Measurements from ENCODE around the gene NCKAP5.

NCKAP5 gene

DNA sequence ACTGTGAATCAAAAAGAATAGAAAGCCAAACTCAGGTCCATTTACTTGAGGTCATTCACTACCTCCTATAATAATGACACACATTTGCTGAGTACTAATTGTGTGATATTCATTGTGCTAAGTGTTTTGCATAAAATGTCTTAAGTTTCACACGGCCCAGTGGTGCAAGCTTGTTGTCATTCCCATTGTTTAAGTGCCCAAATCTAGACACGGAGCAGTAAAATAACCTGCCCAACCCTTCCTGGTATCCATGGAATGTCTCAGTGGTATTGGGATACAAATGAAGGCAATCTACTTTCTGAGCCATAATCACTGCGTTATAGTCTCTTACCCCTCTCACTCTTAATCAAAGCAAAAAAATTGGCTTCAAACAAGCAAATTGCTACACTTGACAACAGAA is 233.3 kb downstream of the NCKAP5 start:
- no peak for DNase-seq (ENCODE audit: low read depth in 3 of 3)

DNA sequence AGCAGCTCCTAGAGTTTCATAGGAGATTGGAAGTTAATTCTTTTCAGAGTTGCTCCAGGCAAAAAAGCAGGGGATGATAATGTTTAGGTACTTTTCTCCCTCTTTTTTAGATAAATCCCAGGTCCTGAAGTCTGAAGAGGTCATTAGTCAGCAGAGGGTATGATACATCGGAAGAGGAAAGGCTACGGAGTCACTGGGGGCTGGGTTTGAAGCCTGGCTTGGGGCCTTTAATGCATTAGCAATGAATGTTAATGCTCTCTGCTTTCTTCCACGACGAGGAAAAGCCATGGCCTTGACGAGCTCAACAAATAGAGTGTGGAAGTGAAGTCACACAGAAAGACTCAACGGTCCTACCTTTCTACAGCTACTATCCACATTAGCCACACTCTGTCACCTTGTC is 235.1 kb downstream of the NCKAP5 start:
- DNase-seq (ENCODE audit: low read depth in 3 of 3), result no peak

DNA sequence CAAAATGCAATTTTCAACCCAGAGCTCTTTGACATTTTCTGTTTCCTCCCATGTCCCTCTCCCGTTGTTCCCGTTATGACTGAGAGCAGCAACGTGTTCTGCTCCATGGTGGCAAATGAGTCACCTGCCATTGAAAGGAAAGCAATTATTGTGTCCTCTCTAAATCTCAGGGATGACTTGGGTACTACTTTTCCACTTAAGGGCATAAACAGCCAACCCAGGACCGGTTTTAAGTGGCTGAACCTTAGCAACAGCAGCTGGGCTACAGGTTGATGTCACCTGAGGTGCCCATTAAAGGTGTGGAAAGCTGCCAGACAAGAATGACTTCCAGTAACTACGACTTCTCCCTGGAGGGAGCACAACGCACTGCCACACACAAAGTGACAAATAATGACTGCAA is 236.8 kb downstream of the NCKAP5 start:
- no peak for DNase-seq (ENCODE audit: low read depth in 3 of 3)

DNA sequence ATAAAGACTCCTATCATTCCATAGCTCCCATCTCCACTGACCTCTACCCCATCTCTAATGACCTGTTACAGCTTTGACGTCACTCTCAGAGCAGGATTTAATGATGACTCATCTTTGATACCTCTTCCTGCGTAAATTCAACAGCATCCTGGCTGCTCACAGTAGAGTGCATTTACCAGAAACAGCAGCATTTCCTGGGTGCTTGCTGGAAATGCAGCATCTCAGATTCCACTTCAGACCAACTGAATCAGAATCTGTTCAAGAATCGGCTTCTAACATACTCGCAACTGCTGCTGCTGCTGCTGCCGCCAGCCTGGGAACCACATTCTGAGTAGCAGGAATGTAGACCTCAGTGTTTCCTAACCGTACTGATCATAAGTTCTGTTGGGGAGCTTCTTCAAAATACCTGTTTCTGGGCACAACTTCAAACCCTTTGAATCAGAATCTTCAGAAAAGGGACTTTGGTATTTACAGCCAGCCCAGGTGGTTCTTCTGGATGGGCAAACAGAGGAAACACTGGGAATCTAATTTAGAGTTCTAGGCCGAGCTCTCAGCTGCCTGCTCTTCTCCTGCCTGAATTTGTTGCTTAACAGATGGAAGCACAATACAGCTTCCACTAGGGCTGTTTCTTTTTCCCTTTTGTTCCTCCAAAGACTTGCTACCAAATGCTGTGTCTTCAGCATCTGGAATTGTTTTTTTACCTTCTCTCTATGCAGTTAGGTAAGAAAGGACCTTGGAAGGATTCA is 241.4 kb downstream of the NCKAP5 start:
- DNase-seq (ENCODE audit: low read depth in 3 of 3), result no peak

DNA sequence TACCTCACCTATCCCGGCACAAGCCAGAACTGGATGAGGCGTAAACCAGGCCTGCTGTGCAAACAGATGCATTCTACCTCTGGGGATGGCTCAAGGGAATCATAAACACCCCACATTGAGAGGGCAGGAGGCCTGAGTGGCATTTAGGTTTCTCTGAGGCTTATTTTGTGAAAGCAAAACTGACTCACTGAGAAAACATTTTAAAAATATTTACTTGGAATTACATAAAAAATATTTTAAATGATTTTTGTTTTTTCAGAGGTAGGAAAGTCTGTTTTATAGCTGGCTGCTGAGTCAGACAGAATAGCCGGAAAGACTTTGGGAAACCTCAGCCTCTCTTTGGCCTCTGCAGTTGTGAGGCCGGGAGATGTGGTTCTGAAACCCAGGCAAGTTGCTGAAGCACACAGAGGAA is 244.1 kb downstream of the NCKAP5 start:
- no peak for DNase-seq (ENCODE audit: low read depth in 3 of 3)

DNA sequence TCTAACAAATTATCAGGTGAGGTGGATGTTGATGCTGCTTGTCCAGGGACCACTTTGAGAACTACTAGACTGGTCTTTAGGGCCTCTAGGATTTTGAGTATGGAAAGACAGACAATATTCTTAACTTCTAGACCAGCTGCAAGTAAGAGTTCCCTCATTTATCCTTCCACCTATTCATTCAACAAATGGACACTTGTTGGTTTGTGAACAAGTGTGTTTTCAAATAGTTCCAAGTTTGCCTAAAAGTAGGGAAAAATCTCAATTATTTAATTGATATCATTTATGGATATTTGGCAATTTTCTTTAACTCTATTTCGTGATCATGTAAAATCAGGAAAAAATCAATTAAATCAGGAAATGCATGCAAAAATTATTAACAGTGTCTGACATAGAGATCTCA is 245.4 kb downstream of the NCKAP5 start:
- DNase-seq (ENCODE audit: low read depth in 3 of 3), result no peak

DNA sequence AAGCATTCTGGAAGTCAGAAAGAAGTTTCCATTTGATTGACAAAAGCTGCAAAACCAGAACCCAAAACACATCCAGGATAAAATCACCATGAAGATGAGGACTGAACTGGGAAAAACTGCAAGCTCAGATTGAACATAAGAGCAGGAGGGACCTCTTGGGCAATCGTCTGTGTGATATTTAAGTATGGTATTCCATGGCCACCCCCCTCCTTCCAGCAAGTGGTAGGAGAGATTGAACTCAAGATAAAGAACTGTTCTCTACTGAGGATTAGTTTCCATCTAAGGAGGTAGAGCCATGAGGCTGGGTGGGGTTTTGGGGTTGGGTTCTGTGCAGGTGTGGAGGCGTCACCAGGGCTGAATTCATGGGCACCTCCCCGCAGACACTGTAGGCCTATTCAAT is 251.1 kb downstream of the NCKAP5 start:
- DNase-seq (ENCODE audit: low read depth in 3 of 3), result no peak

DNA sequence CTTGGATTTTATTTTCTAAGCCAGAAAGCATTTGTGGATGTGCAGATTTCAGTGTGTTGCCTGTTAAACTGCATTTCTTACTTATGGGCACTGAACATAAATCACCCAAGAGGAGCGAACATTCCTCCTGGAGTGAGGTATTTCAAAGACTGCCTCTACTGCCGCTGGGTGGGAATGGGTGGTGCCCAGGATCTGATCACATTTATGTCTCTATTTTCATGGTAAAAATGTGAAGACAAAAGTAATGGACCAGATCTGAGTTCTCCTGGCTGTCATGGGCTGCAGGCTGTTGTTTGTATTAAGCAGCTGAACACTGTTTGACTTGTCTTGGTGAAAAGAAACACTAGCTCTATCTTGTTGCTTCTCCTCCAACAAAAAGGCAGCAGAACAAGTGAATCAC is 251.7 kb downstream of the NCKAP5 start:
- DNase-seq (ENCODE audit: low read depth in 3 of 3), result no peak

DNA sequence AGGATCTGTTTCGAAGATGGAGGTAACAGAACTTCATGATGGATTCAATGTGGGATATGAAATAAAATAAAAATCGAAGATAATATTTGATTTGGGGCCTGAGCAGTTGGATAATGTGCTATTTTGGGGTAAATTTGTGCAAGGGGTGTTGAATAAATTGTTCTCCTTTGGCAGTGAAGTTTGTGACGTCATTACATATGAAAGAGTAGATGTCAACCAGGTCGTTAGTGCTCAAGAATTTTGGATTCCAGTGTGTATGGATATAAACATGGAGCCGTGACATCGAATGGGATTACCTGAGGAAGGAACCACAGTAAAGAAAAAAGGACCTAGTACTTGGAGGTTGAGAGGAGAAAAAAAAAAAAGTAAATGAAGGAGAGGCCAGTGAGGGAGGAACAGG is 253.0 kb downstream of the NCKAP5 start:
- no peak for DNase-seq (ENCODE audit: low read depth in 3 of 3)

DNA sequence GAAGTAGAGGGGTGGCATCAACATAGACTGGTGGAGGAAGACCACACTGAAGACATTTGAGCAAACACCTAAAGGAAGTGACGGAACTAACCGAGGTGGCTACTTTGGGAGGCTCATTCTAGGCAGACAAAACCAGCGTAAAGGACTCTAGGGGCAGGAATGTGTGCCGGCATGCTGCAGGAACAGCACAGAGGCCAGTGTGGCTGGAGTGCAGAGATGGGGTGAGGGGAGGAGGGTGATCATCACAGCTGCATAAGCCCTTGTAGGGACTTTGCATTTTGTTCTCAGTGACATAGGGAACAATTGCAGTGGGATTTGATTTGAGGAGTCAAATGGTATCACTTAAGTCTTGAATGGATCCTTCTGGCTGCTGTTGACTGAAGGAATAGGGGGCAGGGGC is 253.5 kb downstream of the NCKAP5 start:
- DNase-seq (ENCODE audit: low read depth in 3 of 3), result no peak

DNA sequence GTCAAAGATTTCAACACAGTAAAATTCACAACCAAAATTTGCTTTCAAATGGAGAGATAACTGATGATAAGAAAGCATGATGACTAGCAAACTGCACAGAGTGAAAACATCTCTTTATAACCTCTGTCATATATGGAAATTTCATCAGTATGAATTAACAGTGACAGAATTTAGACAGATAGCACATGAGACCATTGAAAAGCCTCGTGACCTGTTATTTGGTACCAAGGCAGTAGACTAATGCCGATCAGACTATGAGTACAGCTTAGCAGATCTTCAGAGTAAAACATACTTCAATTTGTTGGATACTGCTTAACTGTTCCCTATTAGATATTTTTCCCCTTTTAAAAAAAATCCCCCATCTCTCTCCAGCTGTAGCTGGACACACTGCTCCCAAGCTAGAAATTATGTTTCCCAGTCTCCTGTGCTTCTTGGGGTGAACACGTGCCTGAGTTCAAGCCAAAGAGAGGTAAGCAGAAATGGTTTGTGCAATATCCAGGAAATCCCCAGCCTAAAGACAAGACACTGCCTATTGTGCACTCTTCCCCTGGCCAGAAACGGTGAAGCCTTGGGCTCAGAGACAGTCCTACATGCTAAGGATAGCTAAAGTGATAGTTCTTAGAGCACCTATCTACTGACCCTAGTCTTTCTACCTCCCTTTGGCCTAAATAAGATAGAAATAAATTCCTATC is 256.1 kb downstream of the NCKAP5 start:
- DNase-seq (ENCODE audit: low read depth in 3 of 3), result no peak

DNA sequence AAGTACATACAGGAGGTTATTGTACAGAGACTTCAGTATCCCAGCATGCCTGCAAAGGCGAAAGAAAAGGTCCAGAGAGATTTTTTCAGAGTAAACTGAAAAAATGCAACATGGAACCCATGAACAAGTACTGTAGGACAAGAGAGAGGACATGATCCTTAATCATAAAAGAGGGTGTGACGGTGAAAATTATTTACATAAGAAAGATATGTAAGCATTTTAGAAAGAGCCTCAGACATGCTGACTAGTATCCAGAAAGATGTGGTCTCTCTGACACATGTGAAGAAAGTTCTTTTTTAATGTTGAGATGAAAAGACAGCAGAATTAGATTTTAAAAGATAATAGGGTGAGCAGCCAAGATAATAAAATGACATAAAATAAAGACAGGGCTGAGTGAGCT is 262.0 kb downstream of the NCKAP5 start:
- DNase-seq (ENCODE audit: low read depth in 3 of 3), result no peak

DNA sequence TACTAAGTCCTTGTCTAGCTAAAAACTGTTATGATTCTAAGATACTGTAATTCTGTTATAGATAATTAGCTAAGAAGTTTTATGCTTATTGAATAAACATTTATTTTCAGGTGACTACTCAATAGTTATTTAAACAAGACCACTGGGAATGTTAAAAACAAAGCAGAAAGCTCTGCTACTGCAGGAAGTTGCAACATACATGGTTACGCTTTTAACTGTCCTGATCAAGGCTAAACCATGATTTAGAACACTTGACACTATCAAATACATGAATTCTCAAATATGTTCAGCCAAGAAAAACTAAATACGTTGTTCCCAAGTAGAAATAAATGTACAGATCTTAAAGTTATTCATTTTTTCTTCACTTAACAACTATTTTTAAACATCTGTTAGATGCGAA is 263.9 kb downstream of the NCKAP5 start:
- DNase-seq (ENCODE audit: low read depth in 3 of 3), result no peak

DNA sequence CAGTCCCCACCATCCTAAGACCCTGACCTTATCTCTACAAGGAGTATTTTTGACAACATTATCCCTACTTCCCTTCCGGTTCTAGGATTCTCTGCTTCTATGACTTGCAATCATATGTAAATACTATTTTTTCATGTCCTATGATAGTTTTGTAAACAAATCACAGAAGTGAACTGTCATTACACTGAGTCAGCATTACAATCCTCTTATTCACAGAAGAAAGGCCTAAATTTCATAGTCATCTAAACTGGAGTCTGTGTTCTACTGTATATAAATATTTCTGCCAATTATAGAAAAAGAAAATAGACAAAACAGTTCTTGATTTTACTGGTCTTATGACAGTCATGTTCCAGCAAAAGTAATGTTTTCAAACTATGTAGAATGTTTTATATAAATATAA is 265.1 kb downstream of the NCKAP5 start:
- DNase-seq (ENCODE audit: low read depth in 3 of 3), result no peak

DNA sequence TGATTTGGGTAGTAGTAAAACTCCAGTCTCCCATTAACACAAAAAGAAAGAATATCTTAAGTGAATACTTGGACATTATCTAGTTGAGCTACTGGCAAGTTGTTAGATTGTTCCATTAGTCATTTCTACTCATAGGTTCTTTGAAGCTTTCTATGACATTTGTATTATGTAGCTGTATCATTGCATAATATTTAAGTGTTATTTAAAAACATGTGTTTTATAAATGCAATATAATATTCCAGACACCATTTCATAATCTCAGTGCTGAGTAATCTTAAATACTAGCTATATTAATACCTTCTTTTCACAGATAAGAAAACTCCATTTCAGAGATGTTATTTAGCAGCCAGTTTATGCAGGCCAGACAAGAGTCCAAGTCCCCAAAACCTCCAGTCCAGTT is 271.9 kb downstream of the NCKAP5 start:
- DNase-seq (ENCODE audit: low read depth in 3 of 3), result no peak

DNA sequence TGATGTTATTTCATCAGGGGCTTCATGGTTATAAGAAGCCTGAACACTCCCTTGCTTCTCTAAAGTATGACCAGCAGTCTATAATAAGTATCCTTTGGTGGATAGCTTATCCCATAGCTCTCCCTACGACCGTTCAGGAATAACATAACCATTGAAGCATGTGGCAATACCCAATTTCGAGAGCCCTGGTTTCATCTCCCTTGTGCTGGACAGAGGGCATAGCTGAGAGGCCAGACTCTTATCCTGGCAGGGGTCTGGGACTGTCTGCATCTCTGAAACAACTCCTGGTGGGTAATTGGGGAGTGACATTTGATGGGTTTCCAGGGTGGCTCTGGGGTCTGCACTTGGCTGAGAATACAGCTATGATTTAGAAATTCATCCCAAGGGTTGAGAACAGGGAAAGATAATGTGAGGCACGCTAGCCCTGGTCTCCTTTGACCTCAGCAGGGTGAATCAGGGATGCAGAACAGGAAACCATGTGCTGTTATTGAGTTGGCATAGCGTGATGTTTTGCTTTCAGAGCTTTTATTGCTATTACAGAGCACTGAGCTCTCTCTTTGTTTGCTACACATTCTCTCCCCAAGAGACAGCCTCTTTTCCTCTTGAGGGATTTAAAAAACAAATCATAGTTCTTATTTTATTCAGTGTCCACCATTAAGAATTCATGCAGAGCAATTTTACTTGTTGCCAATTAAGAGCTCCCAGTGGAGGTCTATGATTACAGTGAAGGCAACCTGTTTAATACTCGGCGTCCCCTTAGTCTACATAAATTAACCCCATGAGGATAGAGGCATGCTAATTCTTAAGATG is 274.5 kb downstream of the NCKAP5 start:
- no peak for DNase-seq (ENCODE audit: low read depth in 3 of 3)

DNA sequence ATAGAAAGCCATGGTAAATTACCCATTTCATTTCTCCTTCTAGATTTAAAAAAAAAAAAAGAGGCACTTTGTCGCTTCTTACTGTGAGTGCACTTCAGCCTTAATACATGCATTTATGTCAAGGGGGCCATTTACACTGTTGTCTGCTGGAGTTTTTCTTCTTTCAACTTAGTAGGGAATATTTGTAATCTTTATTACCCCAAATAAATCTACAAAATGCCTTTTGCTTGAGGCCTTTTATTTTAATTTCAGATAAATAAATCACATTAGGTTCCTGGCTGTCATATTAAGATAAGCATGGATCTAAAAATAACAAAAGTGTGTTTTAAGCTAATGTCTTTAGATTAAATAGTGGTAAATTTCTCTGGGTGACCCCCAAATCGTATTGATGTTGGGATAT is 276.0 kb downstream of the NCKAP5 start:
- no peak for DNase-seq (ENCODE audit: low read depth in 3 of 3)

DNA sequence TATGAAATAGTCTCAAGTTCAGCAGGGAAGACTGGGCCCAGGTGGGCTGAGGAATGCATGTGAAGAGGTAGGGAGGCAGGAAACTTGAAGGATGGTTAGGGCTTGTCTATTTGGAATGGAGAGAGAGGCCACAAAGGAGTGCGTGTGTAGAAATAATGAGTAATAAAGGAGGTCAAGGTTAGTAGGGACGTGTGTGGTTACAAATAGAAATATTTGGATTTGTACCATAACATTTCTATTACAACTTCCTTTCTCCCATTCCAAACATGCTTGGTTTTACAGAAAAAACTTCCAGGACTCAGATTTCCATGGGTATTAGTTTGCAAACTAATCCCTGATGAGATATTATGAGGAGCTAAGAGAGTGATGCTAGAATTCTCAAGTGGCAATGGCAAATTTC is 280.6 kb downstream of the NCKAP5 start:
- DNase-seq (ENCODE audit: low read depth in 3 of 3), result no peak

DNA sequence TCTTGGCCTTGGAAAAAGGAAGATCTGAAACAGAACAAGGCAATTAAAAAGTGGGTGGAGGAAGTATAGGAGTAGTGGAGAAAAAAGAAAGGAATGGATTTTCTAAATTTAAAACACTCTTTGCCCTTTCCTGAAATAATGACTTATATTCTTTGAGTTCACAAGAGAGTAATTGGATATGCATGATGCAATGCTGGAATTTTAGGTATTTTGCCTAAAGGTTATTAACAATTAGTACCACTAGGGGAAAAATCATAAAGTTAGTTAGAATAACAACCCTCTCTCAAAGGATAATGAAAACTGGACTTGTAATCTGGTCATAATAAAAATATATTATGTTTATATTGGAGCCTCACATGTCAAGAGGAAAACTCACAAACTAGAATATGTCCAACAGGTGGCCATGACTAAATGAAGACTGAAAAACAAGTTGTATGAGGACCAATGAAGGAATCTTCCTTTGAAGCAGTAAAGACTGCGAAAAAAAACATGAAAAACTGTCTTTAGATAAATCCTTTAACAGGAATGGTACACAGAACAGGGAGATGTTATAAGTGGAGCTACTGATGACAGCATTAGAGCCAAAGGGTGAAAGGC is 281.8 kb downstream of the NCKAP5 start:
- no peak for DNase-seq (ENCODE audit: low read depth in 3 of 3)

DNA sequence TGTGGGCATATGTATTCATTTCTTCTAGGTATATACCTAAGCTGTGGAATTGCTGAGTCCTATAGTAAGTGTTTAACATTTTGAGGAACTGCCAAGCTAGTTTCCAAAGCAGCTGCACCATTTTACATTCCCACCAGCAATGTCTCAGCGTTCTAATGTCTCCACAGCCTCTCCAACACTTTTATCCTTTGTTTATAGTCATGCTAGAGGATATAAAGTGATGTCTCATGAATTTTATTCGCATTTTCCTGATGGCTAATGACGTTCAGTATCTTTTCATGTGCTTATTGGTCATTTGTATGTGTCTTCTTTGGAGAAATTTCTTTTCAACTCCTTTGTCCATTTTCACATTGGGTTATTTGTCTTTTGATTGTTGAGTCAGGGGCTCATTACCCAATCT is 295.2 kb downstream of the NCKAP5 start:
- no peak for DNase-seq (ENCODE audit: low read depth in 3 of 3)

DNA sequence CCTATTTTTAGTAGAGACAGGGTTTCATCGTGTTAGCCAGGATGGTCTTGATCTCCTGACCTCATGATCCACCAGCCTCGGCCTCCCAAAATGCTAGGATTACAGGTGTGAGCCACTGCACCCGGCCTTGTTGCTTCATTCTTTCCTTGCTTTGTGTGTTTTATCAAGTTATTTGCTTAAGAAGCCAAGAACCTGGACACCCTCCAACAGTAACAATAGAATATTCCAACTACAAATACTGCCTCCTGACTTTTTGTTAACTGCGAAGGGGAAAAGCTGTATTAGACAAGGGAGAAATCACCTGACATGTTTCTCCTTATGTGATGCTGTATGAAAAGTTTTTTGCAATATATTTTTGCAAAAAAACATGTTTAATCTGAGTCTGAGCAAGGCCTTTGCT is 297.2 kb downstream of the NCKAP5 start:
- no peak for DNase-seq (ENCODE audit: low read depth in 3 of 3)

DNA sequence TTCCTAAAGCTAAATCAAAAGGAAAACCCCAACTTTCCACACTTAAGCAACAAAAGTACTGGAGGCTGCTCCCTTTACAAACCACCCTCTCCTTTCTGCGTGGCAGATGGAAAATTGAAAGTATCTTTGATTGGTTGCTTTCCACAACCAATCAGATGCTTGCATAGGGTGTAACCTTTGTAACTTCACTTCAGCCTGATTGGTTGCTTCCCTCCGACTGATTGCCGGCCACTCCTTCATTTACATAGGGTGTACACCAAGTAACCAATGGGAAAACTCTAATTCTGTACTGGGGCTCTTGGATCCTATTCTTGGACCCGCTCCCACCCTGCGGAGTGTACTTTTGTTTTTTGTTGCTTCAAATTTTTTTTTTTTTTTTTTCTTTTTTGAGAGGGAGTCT is 297.7 kb downstream of the NCKAP5 start:
- no peak for DNase-seq (ENCODE audit: low read depth in 3 of 3)
